ENCODE measurements around the gene SCRT2.
"Not testable (repeated sequence)": the region's sequence is repeated elsewhere in the genome, so short reads cannot be mapped to it uniquely, and the experiment has no call there.

The SCRT2 gene

DNA sequence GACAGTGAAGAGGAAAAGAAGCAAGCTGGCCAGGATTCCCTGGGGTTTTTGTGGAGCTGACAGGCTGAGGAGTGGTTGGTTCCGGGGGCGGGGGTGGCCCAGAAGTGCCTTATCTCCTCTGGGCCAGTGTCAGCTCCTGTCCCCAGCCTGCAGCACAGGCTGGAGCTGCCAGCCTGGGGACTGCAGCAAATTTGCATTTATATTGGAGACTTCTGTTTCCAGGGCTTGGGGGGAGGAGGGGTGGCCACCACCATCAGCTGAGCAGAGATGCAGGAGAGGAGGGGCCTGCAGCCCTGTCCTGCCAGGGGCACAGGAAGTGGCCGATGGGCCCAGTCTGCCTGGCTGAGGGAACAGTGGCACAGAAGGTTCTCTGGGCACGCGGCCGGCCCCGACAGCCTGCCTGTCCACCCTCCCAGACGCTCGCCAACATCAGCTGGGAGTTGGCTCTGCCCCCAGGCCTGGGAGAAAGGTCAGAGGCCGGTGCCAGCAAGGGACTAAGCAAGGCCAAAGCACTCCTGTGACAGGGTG is 24.3 kb upstream of the SCRT2 start:
- no peak for DNase-seq

DNA sequence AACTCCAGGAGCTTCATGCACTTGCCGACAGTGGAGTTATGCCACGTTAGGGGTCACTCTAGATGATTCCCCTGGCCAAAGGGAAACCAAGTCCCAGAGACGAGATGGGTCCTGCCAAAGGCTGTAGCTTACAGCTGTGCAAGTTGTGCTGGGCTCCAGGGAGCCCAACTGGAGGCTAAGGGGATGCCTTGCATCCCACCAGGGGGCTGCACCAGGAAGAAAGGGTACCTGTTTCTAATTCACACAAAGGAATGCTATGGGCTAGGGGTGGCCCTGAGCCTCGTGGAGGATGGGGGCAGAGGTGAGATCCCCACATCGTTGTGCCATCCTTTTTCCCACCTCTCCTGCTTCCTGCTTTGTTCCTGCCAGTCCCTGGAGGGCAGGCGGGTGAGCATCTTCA is 23.7 kb upstream of the SCRT2 start:
- DNase-seq, result no peak

DNA sequence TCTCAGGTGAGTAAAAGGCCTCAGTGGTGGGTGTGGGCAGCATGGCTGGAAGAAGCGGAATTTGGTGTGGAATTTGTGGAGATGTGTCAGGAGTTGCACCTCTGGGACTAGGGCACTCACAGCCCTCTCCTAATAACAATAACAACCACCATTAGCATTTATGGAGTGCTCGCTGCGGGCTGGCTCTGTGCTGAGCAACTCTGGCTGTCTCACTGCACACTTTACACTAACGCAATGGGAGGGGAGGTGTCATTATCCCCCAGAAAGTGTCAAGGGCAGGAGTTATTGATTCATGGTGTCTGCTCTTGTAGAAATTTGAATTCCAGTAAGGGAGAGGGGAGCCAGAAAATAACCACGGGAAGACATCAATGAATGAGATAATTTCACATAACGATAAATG is 22.7 kb upstream of the SCRT2 start:
- no peak for DNase-seq

DNA sequence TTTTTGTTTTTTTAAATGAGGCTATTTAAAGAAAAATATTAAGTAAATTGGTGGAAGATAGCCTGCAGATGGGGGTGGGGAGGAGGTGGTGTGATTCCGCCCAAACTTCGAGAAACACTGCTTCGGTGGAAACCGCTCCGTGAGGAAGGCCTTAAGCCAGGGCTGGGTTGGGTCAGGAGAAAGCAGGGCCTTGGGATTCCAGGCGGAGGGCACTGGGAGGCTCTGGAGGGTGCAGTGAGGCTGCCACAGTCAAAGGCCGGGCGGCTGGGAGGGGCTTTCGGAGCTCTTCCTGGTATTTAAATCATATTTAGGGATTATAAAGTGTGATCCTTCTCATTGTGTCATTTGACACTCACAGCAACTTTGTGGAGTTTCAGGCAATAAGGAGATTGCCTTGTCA is 22.2 kb upstream of the SCRT2 start:
- no peak for DNase-seq

DNA sequence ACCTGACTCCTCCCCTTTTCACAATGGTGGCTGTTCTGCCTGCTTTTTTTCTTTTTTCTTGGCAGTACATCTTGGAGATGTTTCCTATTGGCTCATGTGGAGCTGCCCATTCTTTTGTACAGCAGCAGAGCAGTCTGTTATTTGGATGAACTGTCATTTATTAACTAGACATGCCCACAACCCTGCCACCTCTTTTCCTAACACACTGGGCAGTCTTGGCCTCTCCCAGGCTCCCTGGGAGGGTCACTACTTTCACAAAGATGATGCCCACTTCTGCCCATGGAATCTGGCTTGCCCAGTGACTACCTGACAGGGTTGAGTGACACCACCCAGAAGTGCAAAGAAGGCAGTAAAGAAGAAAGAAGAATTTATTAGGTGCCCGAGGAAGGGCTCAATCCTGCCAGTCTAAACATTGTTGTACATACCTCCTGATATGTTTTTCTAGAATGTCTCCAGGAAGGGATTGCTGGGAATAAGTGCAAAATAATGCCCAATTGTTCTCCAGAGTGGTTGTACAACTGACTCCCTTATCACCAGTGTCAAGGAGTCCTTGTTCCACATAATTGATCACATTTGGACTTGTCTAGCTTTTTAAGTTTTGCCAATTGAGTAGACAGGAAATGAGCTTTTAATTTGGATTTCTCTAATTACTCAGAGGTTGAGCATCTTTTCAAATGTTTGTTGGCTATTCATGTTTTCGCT is 19.7 kb upstream of the SCRT2 start:
- no peak for DNase-seq

DNA sequence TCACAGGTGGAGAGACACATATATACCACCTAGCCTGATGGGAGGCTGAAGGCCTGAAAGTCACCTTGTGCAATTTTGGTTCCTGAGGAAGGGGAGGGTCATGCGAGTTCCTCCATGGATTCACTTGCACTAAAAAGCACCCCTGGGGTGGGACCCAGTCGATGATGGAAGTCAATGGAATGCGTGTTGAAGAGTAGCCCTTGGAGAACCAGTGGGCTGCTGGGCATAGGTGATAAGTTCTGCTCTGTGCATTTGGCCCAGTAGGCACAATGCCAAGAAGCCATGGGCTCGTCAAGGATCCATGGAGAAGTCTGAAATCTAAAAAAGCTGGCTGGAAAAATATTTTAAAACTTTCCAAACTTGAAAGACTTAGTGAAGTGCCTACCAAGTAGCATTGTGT is 18.9 kb upstream of the SCRT2 start:
- no peak for DNase-seq

DNA sequence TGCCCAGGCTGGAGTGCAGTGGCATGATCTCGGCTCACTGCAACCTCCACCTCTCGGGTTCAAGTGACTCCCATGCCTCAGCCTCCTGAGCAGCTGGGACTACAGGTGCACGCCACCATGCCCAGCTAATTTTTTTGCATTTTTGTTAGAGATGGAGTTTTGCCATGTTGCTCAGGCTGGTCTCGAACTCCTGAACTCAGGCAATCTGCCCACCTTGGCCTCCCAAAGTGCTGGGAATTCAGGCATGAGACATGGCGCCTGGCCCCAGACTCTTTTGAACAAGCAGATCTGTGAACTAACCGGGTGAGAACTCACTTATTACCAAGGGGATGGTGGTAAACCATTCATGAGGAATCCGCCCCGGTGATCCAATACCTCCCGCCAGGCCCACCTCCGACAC is 18.2 kb upstream of the SCRT2 start:
- not testable (repeated sequence) for DNase-seq

DNA sequence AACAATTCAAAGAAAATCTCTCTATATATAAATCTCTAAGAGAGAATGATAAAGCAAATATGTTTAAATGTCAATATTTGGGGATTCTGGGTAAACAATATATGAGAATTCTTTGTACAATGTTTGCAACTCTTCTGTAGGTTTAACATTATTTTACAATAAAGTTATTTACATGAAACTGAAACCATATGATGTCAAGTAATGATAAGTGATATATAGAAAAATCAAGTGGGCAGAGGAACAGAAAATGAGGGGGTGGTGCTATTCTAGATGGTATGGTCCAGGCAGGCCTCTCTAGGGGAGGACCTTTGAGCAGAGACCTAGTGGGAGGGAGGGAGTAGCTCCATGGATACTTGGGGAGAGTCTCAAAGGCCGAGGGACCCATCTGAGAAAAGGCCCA is 16.4 kb upstream of the SCRT2 start:
- no peak for DNase-seq

DNA sequence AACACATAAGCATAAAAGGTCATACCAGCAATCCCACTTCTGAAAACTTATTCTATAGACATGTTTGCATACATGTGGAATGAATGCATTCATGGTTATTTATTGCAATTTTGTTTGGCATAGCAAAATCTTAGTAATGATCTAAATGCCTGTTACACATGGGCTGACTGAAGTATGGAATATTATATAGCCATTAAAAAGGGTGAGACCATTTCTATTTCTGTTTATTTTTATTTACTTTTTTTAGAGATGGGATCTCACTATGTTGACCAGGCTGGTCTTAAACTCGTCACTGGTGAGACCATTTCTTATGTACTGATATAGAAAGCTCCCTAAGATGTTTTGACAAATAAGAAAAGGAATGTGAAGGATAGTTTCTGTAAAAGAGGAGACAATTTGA is 14.3 kb upstream of the SCRT2 start:
- DNase-seq, result no peak

DNA sequence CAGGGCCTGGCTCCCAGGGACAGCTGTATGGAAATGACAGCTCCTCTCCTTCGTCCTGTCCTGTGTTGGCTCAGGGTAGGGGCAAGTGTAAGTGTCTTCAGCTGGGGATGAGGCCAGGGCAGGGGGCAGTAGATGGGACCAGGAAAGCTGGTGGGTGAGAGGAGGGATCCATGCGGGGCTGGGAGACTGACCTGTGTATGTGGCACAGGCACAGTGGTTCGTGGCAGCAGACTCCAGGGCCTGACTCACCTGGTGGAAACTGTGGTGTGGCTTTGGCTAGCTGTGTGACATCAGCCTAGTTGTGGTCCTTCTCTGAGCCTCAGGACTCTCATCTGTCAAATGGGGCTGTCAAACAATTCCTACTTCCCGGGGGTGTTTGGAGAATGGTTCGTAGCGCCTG is 13.7 kb upstream of the SCRT2 start:
- DNase-seq, result no peak

DNA sequence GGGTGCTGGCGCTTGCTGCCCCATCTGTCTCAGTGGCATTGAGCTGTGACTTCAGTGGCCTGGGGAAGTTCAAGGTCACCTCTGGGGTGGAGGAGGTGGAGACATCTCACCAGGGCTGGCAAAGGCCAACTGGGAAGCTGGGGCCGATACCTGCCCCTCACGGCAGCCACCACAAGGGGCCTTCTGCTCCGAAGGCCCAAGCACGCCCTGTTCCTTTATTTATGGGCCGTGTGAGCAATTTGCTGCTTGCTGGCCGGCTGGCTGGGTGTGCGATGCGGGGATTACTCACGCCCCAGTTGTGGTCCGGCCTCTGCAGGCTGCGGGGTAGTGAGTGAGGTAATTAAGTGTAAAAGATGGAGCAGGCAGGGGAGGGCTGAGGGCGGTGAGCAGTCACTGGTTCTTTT is 13.2 kb upstream of the SCRT2 start:
- DNase-seq, result no peak

DNA sequence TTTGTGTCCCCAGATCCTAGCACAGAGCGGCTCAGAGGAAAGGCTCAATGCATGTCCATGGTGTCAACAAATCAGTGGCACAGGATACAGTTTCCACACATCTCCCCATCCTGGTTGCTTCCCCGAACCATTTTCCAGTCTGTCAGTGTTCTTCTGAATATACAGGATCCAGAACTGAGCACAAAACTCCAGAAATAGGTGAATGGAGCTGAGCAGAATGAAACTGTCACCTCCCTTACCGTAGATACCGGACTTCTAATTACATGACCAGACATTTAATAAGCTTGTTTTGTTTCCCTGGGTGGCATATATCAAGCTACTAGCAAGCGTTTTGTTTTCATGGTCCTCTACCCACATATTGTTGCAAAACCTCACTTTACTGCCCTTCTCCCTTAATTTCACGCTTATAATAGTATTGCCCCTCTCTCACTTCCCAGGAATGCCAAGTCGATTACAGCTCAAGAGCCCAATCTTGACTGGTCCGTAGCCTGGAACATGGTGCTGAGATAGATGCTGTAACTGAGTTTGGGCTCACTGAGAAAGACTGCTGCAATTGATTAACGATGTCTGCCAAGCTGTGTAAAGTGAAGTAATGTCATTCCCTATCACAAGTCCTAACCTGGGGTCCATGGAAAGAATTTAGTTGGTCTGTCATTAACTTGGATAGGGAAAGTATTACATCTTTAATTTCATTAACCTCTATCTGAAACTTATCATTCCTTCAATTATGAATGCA is 12.0 kb upstream of the SCRT2 start:
- no peak for DNase-seq

DNA sequence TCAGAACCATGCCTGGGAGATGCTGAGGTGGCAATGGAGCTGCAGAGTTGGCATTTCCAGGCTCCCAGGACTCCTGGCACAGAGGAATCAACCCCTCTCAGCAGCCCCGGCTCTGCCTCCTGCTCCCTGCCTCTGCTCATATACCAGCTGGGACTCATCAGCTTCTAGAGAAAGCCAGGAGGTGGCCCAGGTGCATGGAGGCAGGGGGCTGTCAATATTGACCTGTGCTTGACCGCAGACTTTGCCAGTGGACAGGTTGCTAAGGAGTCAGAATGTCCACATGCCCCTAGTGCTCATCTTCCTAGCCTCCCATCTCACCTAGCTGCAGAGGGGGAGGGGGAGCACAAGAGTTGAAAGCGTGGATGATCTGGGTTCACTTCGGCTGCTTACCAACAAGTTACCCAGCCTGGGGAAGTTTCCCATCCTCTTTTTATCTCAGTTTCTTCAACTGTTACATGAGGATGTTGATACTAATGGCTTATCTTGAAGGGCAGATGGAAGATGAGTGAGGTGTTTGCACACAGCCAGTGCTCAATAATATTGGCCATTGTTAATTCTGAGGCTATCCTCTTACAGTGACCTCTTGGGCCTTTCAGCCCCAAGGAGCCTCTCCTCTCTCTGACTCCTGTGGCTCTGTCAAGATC is 9.2 kb upstream of the SCRT2 start:
- no peak for DNase-seq

DNA sequence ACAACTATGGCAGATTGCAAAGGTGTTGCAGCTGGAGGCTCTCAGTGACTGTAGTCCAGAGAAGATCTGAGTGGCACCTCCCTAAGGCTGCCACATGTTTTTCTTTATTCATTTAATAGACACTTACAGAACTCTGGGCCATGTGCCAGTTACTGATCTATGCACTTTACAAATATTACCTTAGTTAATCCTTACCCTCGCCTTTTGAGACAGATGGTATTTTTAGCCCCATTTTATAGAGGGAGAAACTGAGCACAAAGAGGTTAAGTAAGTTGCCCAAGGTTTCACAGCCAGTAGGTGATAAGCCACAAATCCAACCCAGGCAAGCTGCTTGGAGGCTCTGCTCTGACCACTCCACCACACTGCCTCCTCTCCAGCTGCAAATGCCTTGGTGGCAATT is 6.5 kb upstream of the SCRT2 start:
- DNase-seq, result no peak

DNA sequence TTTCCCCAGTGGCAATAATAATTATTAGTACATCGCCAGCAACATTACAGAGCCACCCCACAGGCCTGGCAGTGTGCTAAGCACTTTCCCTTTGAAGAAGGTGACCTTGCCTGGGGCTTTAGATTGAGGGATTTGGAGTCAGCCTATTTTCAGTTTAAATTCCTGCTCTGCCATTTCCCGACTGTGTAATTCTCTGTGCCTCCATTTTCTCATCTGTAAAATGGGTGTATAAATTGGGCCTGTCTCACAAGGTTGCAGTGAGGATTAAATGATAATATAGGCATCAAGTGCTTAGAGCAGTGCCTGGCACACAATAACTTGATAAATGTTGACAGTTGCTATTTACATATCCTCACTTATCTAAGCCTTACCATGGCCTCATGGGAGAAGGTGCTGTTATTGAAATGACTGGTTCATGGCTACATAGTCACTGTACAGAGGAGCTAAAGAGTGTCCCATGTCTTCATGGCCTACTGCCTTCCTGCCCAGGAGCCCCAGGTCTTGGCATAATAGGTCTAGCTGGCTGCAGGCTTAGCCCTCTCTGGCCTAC is 5.1 kb upstream of the SCRT2 start:
- no peak for DNase-seq

DNA sequence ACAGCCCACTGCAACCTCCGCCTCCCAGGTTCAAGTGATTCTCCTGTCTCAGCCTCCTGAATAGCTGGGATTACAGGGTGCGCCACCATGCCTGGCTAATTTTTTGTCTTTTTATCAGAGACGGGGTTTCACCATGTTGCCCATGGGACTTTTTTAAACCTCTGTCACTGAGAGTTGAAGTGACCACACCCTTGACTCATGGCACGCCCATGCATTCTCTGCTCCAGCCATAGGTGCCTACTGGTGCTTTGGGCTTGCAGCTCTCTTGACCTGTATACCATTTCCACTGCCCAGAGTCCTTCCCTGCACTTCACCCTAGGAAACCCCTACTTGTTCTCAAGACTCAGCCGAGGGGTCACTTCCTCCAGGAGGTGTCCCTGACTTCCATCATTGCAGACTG is 2.4 kb upstream of the SCRT2 start:
- no peak for DNase-seq

DNA sequence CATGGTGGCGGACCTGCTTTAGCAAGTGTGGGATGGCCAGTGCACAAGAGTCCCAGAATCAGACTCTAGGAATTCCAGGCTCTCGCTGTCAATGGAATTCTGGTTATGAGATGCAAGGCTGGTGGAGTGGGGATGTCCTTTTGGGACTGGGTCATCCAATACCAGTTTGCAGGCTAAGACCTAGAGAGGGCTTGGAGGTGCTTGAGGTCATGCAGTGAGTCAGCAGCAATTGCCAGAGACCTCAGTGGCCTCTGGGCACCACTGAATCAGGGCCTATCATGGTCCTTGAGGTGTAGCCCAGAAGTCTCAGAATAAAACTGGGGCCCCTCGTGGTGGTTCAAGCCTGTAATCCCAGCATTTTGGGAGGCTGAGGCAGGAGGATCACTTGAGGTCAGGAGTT is 1.4 kb upstream of the SCRT2 start:
- no peak for DNase-seq

DNA sequence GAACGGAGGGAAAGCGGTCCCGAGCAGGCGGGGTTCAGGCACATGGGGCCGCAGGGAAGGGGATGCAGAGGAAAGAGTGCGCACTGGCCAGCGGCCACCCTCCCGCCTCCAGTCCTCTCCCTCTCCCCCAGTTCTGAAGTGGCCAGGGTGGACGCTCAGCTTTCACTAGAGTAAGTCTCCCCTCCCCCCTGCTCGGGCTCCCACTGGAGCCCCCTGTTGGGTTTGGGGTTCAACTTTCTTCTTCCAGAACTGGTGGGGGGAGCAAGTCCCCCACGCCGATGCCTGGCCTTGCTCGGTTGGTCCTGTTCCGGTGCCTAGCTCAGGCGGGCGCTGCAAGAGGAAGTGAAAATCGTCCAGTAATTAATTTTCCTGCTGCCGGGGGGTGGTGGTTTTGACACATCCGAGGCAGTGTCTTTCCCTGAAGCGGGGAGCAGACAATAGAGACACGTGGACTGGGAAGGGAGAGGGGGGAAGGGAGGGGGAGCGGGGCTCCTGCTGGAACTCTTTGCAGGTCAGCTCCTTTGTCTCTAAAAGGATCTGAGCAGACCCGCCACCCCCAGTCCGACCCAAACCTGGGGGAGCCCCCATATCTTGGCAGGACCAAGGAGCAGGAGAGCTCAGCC is 824 bp upstream of the SCRT2 start:
- no peak for DNase-seq

DNA sequence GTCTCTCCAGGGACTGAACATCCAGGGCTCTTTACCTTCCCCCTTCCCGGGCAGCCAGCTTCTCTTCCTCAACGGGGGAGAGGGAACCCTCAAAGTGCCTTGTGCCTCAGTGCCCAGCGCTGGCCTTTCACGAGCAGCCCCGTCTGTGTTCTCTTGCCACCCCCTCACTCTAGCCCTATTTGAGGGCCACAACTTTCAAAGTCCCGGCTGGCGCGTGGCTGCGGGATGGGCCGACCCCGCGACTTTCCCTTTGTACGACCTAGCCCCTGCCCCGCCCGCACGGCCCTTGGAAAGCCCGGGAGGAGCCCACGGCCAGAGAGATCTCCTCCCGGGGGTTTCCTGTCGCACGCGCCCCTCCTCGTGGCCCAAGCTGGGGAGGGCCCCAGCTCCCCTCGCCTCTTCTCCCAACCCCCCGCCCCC is 559 bp downstream of the SCRT2 start:
- no peak for DNase-seq

DNA sequence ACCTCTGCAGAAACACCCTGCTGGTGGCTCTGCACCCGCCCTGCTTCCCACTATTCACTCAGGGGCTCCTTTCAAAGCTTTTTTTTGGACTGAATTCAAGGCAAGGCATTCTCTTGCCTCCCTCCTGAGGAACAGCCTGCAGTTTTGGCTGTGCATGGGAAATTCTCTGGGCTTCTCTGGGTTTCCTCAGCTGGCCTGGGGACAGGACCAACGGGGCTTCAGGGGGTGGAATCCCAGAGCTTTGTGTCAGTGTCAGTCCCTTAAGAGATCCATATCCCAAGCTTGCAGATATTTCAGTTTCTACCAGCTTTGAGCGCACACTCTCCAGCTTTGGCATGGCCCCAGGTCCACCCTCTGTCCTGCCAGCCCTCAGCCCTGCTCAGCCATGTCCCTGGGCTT is 2.0 kb downstream of the SCRT2 start:
- no peak for DNase-seq

DNA sequence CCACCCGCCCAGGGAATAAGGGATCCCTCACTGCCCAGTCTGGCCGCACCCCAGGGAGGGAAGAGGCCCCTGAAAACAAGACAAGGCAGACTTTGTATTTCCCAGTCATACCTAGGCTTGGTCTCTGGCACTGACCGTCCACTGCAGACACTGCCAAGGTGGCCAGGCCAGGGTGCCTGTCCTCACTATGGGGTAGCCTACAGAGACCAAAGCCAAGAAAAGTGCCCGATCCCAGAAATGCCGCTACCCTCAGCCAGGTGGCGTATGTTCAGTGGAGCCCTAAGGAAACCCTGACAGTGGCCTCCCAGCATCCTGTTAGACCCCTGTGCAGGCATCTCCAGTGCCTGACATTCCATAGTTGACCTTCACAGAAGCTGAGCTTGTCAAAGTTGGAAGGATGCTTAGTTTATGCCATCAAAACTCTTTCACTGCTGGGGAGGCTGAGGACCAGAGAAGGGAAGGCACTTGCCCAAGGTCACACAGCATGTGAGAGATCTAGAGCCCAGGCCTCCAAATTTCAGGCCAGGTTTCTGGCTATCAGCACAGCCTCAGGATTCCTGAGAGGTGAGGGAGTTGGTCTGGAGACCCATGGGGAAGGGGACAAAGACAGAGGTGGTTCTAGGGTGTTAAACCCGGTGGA is 2.5 kb downstream of the SCRT2 start:
- DNase-seq, result no peak

DNA sequence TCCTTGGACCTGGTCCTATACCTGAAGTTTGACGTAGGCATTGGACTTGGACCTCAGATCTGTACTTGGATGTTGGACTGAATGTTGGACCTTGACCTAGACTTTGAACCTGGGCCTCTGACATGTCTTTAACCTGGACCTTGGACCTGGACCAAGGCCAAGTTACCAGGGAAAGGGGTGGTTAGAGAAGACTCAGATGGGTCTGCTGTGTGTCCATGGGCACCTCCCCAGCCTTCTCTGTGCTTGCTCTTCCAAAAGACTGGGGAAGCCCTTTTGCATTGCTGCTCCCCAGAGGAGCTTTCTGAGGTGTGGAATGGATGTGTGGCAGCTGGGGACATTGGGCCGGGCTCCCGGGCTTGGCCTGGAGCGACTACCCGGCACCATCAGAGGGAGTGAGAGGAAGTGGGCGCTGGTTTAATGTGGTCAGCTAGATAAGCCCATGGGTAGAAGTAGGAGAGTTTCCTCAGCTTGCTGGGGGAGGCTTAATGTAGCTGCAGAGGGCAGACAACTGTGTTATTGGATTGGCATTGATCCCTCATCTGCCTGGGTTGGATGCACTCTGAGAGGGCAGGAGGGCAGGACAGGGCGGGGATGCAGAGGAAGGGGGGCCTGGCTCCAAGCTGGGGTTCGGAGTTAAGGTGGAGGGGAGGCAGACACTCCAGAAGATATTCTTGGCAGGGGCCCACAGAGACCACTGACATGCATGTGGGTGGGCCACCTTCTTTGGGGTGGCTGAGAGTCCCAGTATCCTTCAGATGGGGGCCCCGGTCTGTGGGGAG is 4.2 kb downstream of the SCRT2 start:
- DNase-seq, result no peak
